LNCaP clone FGC (cell line): ENCODE measurements around the gene DDRGK1.

Experiments used
- DNase-seq: peaks from one replicate; pipeline ENCODE4 v3.0.0-alpha.2; 2011; ENCODE audit warnings: low read depth
- H3K4me3 ChIP-seq: 2 replicates; pipeline ENCODE4 v1.5.1; 2011; ENCODE audit warnings: mild to moderate bottlenecking, low read depth, low read length, control low read depth
- CTCF ChIP-seq: IDR thresholded peaks from 2 replicates; pipeline ENCODE4 v1.5.1; 2012; ENCODE audit warnings: mild to moderate bottlenecking; ENCODE audit not compliant: control insufficient read depth, insufficient read depth; ENCODE audit errors: extremely low read depth

Gene DDRGK1

GRCh38 chr20:3172933-3173609 lies 31.4 kb downstream of the DDRGK1 start, which contains the start of gene LZTS3:
TSS of gene LZTS3 (minus strand) at chr20:3173549. CDS start at chr20:3167163, 6,386 bp downstream.
- DNase-seq, result no peak
- TF ChIP-seq CTCF, result no peak
- peak within 1 kb of the TSS; percentile 88 for H3K4me3 ChIP-seq

GRCh38 chr20:3172126-3172932 lies 32.2 kb downstream of the DDRGK1 start:
- peak overlapping the region; percentile 88 for H3K4me3 ChIP-seq
- DNase-seq, result no peak
- no peak for TF ChIP-seq CTCF

GRCh38 chr20:3171391-3172125 lies 32.9 kb downstream of the DDRGK1 start:
- DNase-seq, result no peak
- no peak overlapping the region for H3K4me3 ChIP-seq
- no peak for TF ChIP-seq CTCF

GRCh38 chr20:3168829-3169590 lies 35.5 kb downstream of the DDRGK1 start:
- no peak for TF ChIP-seq CTCF
- DNase-seq, result no peak
- no peak overlapping the region for H3K4me3 ChIP-seq

- no peak for DNase-seq
- 0 out of 2 replicates have a peak, but pooled peaks have one; percentile 1 for TF ChIP-seq CTCF
- no peak overlapping the region for H3K4me3 ChIP-seq
Measured at GRCh38 chr20:3168079-3168828, 36.2 kb downstream of the DDRGK1 start.

GRCh38 chr20:3167738-3168078 lies 36.8 kb downstream of the DDRGK1 start:
- no peak for TF ChIP-seq CTCF
- DNase-seq, result no peak
- H3K4me3 ChIP-seq, result no peak overlapping the region
